ENCODE results near the gene MED25.

GRCh38 chr19:49829200-49829599 is 11.1 kb downstream of the MED25 start:
- TF ChIP-seq CTCF (conservative IDR thresholded peaks at IDR 0.05; ENCODE audit: low read depth, low read length), result no peak
- TF ChIP-seq EZH2phosphoT487 (IDR thresholded peaks at IDR 0.05; ENCODE audit: borderline replicate concordance, low read length), result no peak
